Ovary (tissue), 9 donors: Measurements from ENCODE around the gene RAP1A. TPM values are rescaled to one million over a fixed set of nuclear protein-coding genes. Genes with fewer than 3 reads are reported as not detected.

ENCODE experiments used
- DNase-seq, 5 donors: peaks; one replicate each; pipeline ENCODE4 v3.0.0-alpha.2; 2019 to 2020
- H3K27ac ChIP-seq, 2 donors: fragments of 200-600 bp; one replicate each; pipeline versions ENCODE4 v1.5.1 to v1.8.0; 2019 to 2022
- H3K27me3 ChIP-seq: fragments of 200-600 bp; one replicate; pipeline ENCODE4 v1.8.0; 2022
- H3K36me3 ChIP-seq: fragments of 200-600 bp; sonication (generic); one replicate; pipeline ENCODE4 v1.5.1; 2019
- H3K4me1 ChIP-seq: one replicate; pipeline ENCODE4 v1.8.1; 2013; ENCODE audit warnings: mild to moderate bottlenecking, moderate library complexity; ENCODE audit not compliant: insufficient read depth
- H3K4me3 ChIP-seq: fragments of 200-600 bp; sonication (generic); one replicate; pipeline ENCODE4 v1.5.1; 2017
- H3K9me3 ChIP-seq, 2 donors: fragments of 200-600 bp in 1 of 2; sonication (generic) in 1 of 2; one replicate each; pipeline versions ENCODE4 v1.5.1 to v1.8.1; 2013 to 2019; ENCODE audit warnings: mild to moderate bottlenecking in 1 of 2, moderate library complexity in 1 of 2
- EP300 ChIP-seq: sonication (generic); formaldehyde crosslinking; IDR thresholded peaks from one replicate; pipeline ENCODE4 v1.6.1; 2017; ENCODE audit warnings: antibody characterized with exemption
- POLR2A ChIP-seq: fragments of 450-650 bp; IDR thresholded peaks from one replicate; pipeline ENCODE4 v1.6.1; 2017; ENCODE audit warnings: antibody characterized with exemption, mild to moderate bottlenecking, moderate library complexity
- WGBS, 3 donors: extraction: QIAGEN DNeasy Blood & Tissue Kit in 1 of 3; methylation state at CpG; one replicate each; pipeline versions ENCODE4 v1.1.5 to v1.1.7; 2013 to 2017; 5-methylcytosine and 5-hydroxymethylcytosine counted together
- intact Hi-C, 4 donors: fragments of 100-400 bp; cut with DNase I; formaldehyde crosslinking; loops; one replicate each; pipeline versions ENCODE4 v1.11.0 to v1.15.1; 2022 to 2023
- polyA plus RNA-seq, 2 donors: library from polyadenylated mRNA; stranded (reverse); fragments of 200-250 nt in 1 of 2; fragments of 350-450 nt in 1 of 2; fragmentation: Illumina TruSeq in 1 of 2; extraction: RNeasy Lipid Tissue Mini Kit (QIAGEN cat#74804) in 1 of 2; gene quantifications; one replicate each; pipeline ENCODE4 v1.2.3, GENCODE V29; 2013 to 2014
- total RNA-seq, 7 donors: library from RNA; depleted of rRNA in 2 of 7; stranded (reverse); fragments of >200 nt in 2 of 7; fragmentation: NEBNext Ultra II Directional in 3 of 7; extraction: Animal tissue kit (Norgen Biotek cat#: 25700) in 3 of 7; gene quantifications; one replicate each; pipeline versions ENCODE4 v1.1.0 to v1.2.4, GENCODE V29; 2016 to 2023
- TF ChIP-seq, protein P1 (sequence below), 3 donors: fragments of 450-650 bp in 2 of 3; fragments of 200-600 bp in 1 of 3; IDR thresholded peaks; one replicate each; pipeline versions ENCODE4 v1.5.1 to v1.8.0; 2016 to 2022; ENCODE audit warnings: antibody characterized with exemption in 3 of 3, mild to moderate bottlenecking in 1 of 3
- donor health status: DM: no; HTN: no; CAD: no; lungs with moderate emphysema.
- donor health status: DM: no; HTN: no; CAD: no.
- donor health status: Bipolar disorder and iron deficiency.
- donor health status: DM: yes; HTN: yes; CAD: no.
- donor health status: DM: no; HTN: no; CAD: no.
- donor health status: DM: yes; HTN: yes; CAD: no.

RAP1A gene
- total and polyA plus RNA-seq, 9 donors, result 22.2 to 118 (median 59.1) TPM

DNA sequence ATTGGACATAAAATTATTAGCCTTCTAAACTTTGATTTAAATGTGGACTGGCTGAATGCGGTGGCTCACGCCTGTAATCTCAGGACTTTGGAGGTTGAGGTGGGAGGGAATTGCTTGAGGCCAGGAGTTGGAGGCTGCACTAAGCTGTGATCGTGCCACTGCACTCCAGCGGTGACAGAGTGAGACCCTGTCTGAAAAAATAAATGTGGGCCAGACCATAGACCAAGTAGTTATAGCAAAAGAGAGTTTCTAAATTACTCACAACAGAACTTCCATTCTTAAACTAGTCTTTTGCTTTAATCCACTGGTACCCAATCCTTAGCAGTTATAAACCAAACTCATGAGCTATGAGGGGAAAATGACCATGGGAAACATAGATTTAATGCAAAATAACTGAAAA lies 35.2 kb downstream of the RAP1A start:
- no peak for DNase-seq

DNA sequence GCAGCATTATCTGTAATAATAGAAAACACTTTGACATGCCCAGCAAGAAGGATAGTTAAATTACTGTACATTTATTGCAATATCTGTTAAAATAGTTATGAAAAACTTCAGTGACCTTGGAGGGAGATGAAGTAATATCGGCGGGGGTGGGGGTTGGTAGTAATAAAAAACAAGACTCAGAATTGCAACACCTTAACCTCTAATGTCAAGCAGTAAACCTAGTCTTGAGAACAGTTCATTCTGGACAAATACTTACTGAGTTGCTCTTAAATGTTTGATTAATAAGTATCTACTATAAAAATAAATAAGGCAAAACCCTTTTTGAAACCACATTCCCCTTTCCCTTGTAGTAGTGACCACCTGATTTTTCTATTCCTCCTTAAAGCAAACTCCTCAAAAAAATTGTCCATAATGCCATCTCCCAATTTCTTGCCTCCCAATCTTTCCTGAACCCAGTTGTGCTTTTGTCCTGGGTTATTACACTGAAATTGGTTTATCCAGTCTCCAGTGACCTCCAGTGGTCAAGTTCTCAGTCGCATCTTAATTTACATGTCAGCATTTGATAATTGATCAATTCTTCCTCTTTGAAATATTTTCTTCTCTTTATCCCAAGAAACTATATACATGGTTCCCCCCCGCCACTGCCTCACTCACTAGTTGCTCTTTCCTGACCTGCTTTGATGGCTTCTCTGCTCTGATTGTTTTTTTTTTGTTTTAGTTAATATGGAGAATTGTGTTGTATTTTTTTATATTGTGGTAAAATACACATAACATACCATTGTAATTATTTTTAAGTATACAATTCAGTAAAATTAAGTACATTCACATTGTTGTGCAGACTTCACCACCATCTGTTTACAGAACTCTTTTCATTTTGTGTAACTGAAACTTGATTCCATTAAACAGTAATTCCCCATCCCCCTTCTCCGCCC lies 36.8 kb downstream of the RAP1A start:
- no peak for TF ChIP-seq EP300
- TF ChIP-seq POLR2A, result peak; percentile 12
- TF ChIP-seq, protein P1, sequence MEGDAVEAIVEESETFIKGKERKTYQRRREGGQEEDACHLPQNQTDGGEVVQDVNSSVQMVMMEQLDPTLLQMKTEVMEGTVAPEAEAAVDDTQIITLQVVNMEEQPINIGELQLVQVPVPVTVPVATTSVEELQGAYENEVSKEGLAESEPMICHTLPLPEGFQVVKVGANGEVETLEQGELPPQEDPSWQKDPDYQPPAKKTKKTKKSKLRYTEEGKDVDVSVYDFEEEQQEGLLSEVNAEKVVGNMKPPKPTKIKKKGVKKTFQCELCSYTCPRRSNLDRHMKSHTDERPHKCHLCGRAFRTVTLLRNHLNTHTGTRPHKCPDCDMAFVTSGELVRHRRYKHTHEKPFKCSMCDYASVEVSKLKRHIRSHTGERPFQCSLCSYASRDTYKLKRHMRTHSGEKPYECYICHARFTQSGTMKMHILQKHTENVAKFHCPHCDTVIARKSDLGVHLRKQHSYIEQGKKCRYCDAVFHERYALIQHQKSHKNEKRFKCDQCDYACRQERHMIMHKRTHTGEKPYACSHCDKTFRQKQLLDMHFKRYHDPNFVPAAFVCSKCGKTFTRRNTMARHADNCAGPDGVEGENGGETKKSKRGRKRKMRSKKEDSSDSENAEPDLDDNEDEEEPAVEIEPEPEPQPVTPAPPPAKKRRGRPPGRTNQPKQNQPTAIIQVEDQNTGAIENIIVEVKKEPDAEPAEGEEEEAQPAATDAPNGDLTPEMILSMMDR (IDR thresholded peaks at IDR 0.05), result peak in 2 of 3 donors; percentile 48
- Histone ChIP-seq H3K4me1 (peaks cover 3% of the 10 kb centered on the region), H3K36me3 (no peaks in the 10 kb centered on the region), H3K27ac (no peak overlapping the region), H3K4me3 (no peak overlapping the region), H3K27me3 (no peaks in the 10 kb centered on the region), H3K9me3 (no peaks in the 10 kb centered on the region)
- DNase-seq, result peak in 1 of 5 donors; percentile 64
- 40 to 49% (median 43%) methylated on average over 5 of the region's 5 CpGs for WGBS, 3 donors
- intact Hi-C loops, result loop anchor here in 3 of 4 donors (10.0 kb wide), 1 partner anchor 152 kb away; the partner anchor contains the start of genes ADORA3 (in 3 of the 3) and TMIGD3 (in 3 of the 3)

More for the DNA sequence above, 35.2 kb downstream of the RAP1A start:
- Histone ChIP-seq H3K4me3 (no peak overlapping the region), H3K27me3 (no peaks in the 10 kb centered on the region), H3K36me3 (no peaks in the 10 kb centered on the region), H3K9me3 (no peaks in the 10 kb centered on the region), H3K4me1 (no peaks in the 10 kb centered on the region), H3K27ac (no peak overlapping the region)
- 79 to 92% (median 81%) methylated on average over 4 of the region's 4 CpGs for WGBS, 3 donors
- intact Hi-C loops, result loop anchor here (5.0 to 10.0 kb wide), 2 partner anchors 148 to 150 kb away; partner anchors contain the start of genes ADORA3 (in 3 of the 4) and TMIGD3 (in 3 of the 4)
- TF ChIP-seq EP300 (no peak), POLR2A (no peak)
- TF ChIP-seq, protein P1 (IDR thresholded peaks at IDR 0.05), result no peak

- Histone ChIP-seq H3K27me3 (no peaks in the 10 kb centered on the region), H3K36me3 (no peaks in the 10 kb centered on the region), H3K27ac (no peak overlapping the region), H3K4me1 (peaks cover 3% of the 10 kb centered on the region), H3K4me3 (no peak overlapping the region), H3K9me3 (no peaks in the 10 kb centered on the region)
- TF ChIP-seq EP300 (no peak), POLR2A (no peak)
- TF ChIP-seq, protein P1 (IDR thresholded peaks at IDR 0.05), result no peak
- 90 to 92% (median 91%) methylated on average over 5 of the region's 5 CpGs for WGBS, 3 donors
- intact Hi-C loops, result loop anchor here in 3 of 4 donors (10.0 kb wide), 1 partner anchor 154 kb away; the partner anchor contains the start of genes ADORA3 (in 3 of the 3) and TMIGD3 (in 3 of the 3)
- DNase-seq, result no peak
Measured at GRCh38 chr1:111658622-111659021, 39.0 kb downstream of the RAP1A start.

- peaks cover 3% of the 10 kb centered on the region for H3K4me1 ChIP-seq
- H3K27me3 ChIP-seq, result no peaks in the 10 kb centered on the region
- peak overlapping the region in 1 of 2 donors; percentile 25 for H3K27ac ChIP-seq
- intact Hi-C loops, result no loop called here
- H3K9me3 ChIP-seq, result no peaks in the 10 kb centered on the region
- H3K4me3 ChIP-seq, result no peak overlapping the region
- TF ChIP-seq, protein P1 (IDR thresholded peaks at IDR 0.05), result no peak
- no peak for TF ChIP-seq POLR2A
- no peaks in the 10 kb centered on the region for H3K36me3 ChIP-seq
- DNase-seq, result no peak
- 19 to 24% (median 23%) methylated on average over 5 of the region's 5 CpGs for whole genome bisulfite sequencing, 3 donors
Measured at GRCh38 chr1:111660204-111661150, 40.9 kb downstream of the RAP1A start.
